SU-DHL-6 (cell line): Measurements from ENCODE around the gene CCDC82.

Experiments used
- H2AFZ ChIP-seq: fragments of 200-600 bp; sonication (generic); 2 replicates; pipeline ENCODE4 v1.6.1; 2014; ENCODE audit warnings: low read depth, mild to moderate bottlenecking, moderate library complexity, mixed read lengths, antibody characterized with exemption, low read length; ENCODE audit not compliant: severe bottlenecking
- H3F3A ChIP-seq: fragments of 200-600 bp; shearing (Covaris generic); 2 replicates; pipeline ENCODE4 v1.6.0; 2016; ENCODE audit warnings: antibody characterized with exemption, mild to moderate bottlenecking; ENCODE audit not compliant: insufficient read depth
- H3K27ac ChIP-seq: fragments of 200-600 bp; sonication (generic); 2 replicates; pipeline ENCODE4 v1.5.1; 2016; ENCODE audit warnings: low read depth, mild to moderate bottlenecking, low read length, moderate library complexity, mixed read lengths
- H3K27me3 ChIP-seq: fragments of 200-600 bp; sonication (generic), shearing (Covaris generic); 2 replicates; pipeline ENCODE4 v1.6.0; 2014; ENCODE audit warnings: mild to moderate bottlenecking, low read length
- H3K36me3 ChIP-seq: fragments of 200-600 bp; sonication (generic); 2 replicates; pipeline ENCODE4 v1.6.1; 2014; ENCODE audit warnings: mild to moderate bottlenecking, low read length, mixed read lengths
- H3K4me2 ChIP-seq: fragments of 300-600, 200-600 bp; shearing (Covaris generic), sonication (generic); 2 replicates; pipeline ENCODE4 v1.6.0; 2014; ENCODE audit warnings: low read length, low read depth, mild to moderate bottlenecking; ENCODE audit not compliant: poor library complexity, severe bottlenecking
- H3K4me3 ChIP-seq: fragments of 200-600 bp; sonication (generic); 2 replicates; pipeline ENCODE4 v1.5.1; 2014; ENCODE audit warnings: antibody characterized with exemption, low read length, mild to moderate bottlenecking, mixed read lengths; ENCODE audit not compliant: insufficient read depth, poor library complexity, severe bottlenecking
- H3K79me2 ChIP-seq: fragments of 200-600 bp; sonication (generic); 2 replicates; pipeline ENCODE4 v1.6.1; 2014; ENCODE audit warnings: mild to moderate bottlenecking, low read length, moderate library complexity; ENCODE audit not compliant: insufficient read depth
- H3K9ac ChIP-seq: fragments of 200-600 bp; sonication (generic); 2 replicates; pipeline ENCODE4 v1.7.0; 2014; ENCODE audit warnings: mild to moderate bottlenecking, low read length
- H3K9me2 ChIP-seq: fragments of 200-600 bp; sonication (generic); replicated peaks from 2 replicates; pipeline ENCODE4 v1.6.1; 2014; ENCODE audit warnings: low read length; ENCODE audit not compliant: insufficient read depth
- H3K9me3 ChIP-seq: fragments of 200-600 bp; sonication (generic); 2 replicates; pipeline ENCODE4 v1.6.1; 2014; ENCODE audit warnings: low read length, mixed read lengths; ENCODE audit not compliant: insufficient read depth
- H4K20me1 ChIP-seq: fragments of 200-600 bp; sonication (generic); 2 replicates; pipeline ENCODE4 v1.6.1; 2014; ENCODE audit warnings: low read depth, mild to moderate bottlenecking, antibody characterized with exemption, low read length, moderate library complexity, mixed read lengths
- CTCF ChIP-seq: fragments of 200-600 bp; sonication (generic); IDR thresholded peaks from one replicate; pipeline ENCODE4 v1.5.1; 2017; ENCODE audit warnings: antibody characterized with exemption, mild to moderate bottlenecking, low read length, moderate library complexity; ENCODE audit not compliant: insufficient read depth, poor library complexity, severe bottlenecking
- EZH2phosphoT487 ChIP-seq: fragments of 200-600 bp; sonication (generic), shearing (Covaris generic); conservative IDR thresholded peaks from 2 replicates; pipeline ENCODE4 v1.6.1; 2018; ENCODE audit warnings: mild to moderate bottlenecking, antibody characterized with exemption, low read length, moderate library complexity, mixed read lengths

Gene CCDC82

GRCh38 chr11:96397863-96398262, 8.2 kb upstream of the CCDC82 start:
- H3K9me2 ChIP-seq = no peaks in the 10 kb centered on the region
- H3K9ac ChIP-seq = no peak overlapping the region
- H3K4me3 ChIP-seq = no peak overlapping the region
- H3K9me3 ChIP-seq = no peaks in the 10 kb centered on the region
- H3K36me3 ChIP-seq = no peaks in the 10 kb centered on the region
- H3K4me2 ChIP-seq = no peak overlapping the region
- TF ChIP-seq EZH2phosphoT487 (no peak), CTCF (no peak)
- peaks cover 5% of the 10 kb centered on the region; the same call in 1 of the 2 replicates for H3F3A ChIP-seq
- H4K20me1 ChIP-seq = no peaks in the 10 kb centered on the region
- H3K79me2 ChIP-seq = no peaks in the 10 kb centered on the region
- H2AFZ ChIP-seq = no peak overlapping the region
- no peaks in the 10 kb centered on the region for H3K27me3 ChIP-seq
- H3K27ac ChIP-seq = no peak overlapping the region

- H3K4me2 ChIP-seq = no peak overlapping the region
- peaks cover 11% of the 10 kb centered on the region for H3F3A ChIP-seq
Measured at GRCh38 chr11:96396637-96397036, 6.9 kb upstream of the CCDC82 start.

GRCh38 chr11:96394773-96395172, 5.1 kb upstream of the CCDC82 start:
- H3K9ac ChIP-seq = no peak overlapping the region
- H3K4me3 ChIP-seq = no peak overlapping the region
- H3K27ac ChIP-seq = no peak overlapping the region
- H3K9me3 ChIP-seq = no peaks in the 10 kb centered on the region
- H3F3A ChIP-seq = peaks cover 11% of the 10 kb centered on the region
- peaks cover 8% of the 10 kb centered on the region; the same call in 1 of the 2 replicates for H3K79me2 ChIP-seq
- TF ChIP-seq EZH2phosphoT487 = no peak
- TF ChIP-seq CTCF = no peak
- H2AFZ ChIP-seq = no peak overlapping the region
- no peaks in the 10 kb centered on the region for H4K20me1 ChIP-seq
- no peaks in the 10 kb centered on the region for H3K27me3 ChIP-seq
- H3K9me2 ChIP-seq = no peaks in the 10 kb centered on the region
- no peak overlapping the region for H3K4me2 ChIP-seq
- H3K36me3 ChIP-seq = no peaks in the 10 kb centered on the region; the same call in 1 of the 2 replicates

More at GRCh38 chr11:96396637-96397036, 6.9 kb upstream of the CCDC82 start:
- Histone ChIP-seq H3K4me3 (no peak overlapping the region), H3K27ac (no peak overlapping the region), H3K36me3 (no peaks in the 10 kb centered on the region), H4K20me1 (no peaks in the 10 kb centered on the region), H3K9ac (no peak overlapping the region), H3K27me3 (no peaks in the 10 kb centered on the region), H2AFZ (no peak overlapping the region), H3K9me3 (no peaks in the 10 kb centered on the region), H3K9me2 (no peaks in the 10 kb centered on the region), H3K79me2 (no peaks in the 10 kb centered on the region)
- TF ChIP-seq EZH2phosphoT487 (no peak), CTCF (no peak)
